Progenitor cell of endocrine pancreas (in vitro differentiated cells): ENCODE measurements around the gene NDUFB3. TPM values are rescaled to one million over a fixed set of nuclear protein-coding genes. Genes with fewer than 3 reads are reported as not detected.
"Not testable (repeated sequence)": the region's sequence is repeated elsewhere in the genome, so short reads cannot be mapped to it uniquely, and the experiment has no call there.

Experiments used
- DNase-seq: peaks from one replicate; pipeline ENCODE4 v3.0.0; 2021; ENCODE audit warnings: low spot score; ENCODE audit not compliant: unreplicated experiment
- H3K27ac Mint-ChIP-seq: 2 replicates; pipeline ENCODE4 v1.8.0; 2021; ENCODE audit warnings: mild to moderate bottlenecking, moderate library complexity, mixed read lengths
- H3K27me3 Mint-ChIP-seq: 2 replicates; pipeline ENCODE4 v1.8.0; 2021; ENCODE audit warnings: mixed read lengths
- H3K36me3 Mint-ChIP-seq: 2 replicates; pipeline ENCODE4 v1.8.0; 2022; ENCODE audit warnings: mixed read lengths; ENCODE audit not compliant: insufficient read depth
- H3K4me1 Mint-ChIP-seq: 2 replicates; pipeline ENCODE4 v1.8.0; 2021; ENCODE audit warnings: low read depth, mixed read lengths
- H3K4me3 Mint-ChIP-seq: 2 replicates; pipeline ENCODE4 v1.8.0; 2021; ENCODE audit warnings: low read depth, mild to moderate bottlenecking, moderate library complexity, mixed read lengths
- H3K9me3 Mint-ChIP-seq: 2 replicates; pipeline ENCODE4 v1.8.0; 2021; ENCODE audit warnings: low read depth, mixed read lengths
- total RNA-seq: library from RNA; stranded (reverse); gene quantifications from 2 replicates; pipeline ENCODE4 v1.2.1, GENCODE V29; 2021
- TF ChIP-seq, protein P1 (sequence below): fragments of 200-600 bp; sonication (generic); IDR thresholded peaks from one replicate; pipeline ENCODE4 v1.5.0; 2021; ENCODE audit warnings: antibody characterized with exemption, mild to moderate bottlenecking; ENCODE audit not compliant: unreplicated experiment

NDUFB3 gene
- total RNA-seq, 1 donor from 2014 or later, result 75.7 TPM

DNA sequence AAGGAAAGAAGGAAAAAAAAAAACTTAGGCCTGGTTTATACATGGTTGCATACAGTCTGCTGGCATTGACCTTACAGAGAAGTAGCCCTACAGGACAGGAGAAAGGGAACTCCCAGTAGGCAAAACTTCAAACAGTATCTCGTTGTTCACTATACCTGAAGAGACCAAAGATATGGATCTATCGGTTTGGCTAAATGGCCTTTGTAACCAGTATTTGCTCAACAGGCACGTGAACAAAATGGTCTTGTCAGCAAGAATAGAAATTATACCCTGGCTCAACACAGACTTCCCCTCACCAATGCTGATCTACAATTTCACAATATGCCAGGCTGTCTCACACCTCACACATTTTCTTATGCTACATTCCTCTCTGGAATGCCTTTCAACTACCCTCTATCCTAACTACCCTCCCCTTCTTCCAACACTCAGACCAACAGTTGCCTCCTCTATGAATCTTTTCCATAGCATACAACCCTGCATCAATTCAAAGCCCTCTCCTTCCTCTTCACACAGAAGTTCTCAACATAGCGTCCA lies 14.0 kb upstream of the NDUFB3 start:
- peak overlapping the region; percentile 1 for H3K27ac Mint-ChIP-seq
- peaks cover 4% of the 10 kb centered on the region for H3K36me3 Mint-ChIP-seq
- no peak overlapping the region for H3K4me3 Mint-ChIP-seq
- TF ChIP-seq, protein P1, sequence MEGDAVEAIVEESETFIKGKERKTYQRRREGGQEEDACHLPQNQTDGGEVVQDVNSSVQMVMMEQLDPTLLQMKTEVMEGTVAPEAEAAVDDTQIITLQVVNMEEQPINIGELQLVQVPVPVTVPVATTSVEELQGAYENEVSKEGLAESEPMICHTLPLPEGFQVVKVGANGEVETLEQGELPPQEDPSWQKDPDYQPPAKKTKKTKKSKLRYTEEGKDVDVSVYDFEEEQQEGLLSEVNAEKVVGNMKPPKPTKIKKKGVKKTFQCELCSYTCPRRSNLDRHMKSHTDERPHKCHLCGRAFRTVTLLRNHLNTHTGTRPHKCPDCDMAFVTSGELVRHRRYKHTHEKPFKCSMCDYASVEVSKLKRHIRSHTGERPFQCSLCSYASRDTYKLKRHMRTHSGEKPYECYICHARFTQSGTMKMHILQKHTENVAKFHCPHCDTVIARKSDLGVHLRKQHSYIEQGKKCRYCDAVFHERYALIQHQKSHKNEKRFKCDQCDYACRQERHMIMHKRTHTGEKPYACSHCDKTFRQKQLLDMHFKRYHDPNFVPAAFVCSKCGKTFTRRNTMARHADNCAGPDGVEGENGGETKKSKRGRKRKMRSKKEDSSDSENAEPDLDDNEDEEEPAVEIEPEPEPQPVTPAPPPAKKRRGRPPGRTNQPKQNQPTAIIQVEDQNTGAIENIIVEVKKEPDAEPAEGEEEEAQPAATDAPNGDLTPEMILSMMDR, result no peak
- no peaks in the 10 kb centered on the region for H3K9me3 Mint-ChIP-seq
- no peak for DNase-seq
- H3K4me1 Mint-ChIP-seq, result peaks cover 14% of the 10 kb centered on the region
- no peaks in the 10 kb centered on the region for H3K27me3 Mint-ChIP-seq

DNA sequence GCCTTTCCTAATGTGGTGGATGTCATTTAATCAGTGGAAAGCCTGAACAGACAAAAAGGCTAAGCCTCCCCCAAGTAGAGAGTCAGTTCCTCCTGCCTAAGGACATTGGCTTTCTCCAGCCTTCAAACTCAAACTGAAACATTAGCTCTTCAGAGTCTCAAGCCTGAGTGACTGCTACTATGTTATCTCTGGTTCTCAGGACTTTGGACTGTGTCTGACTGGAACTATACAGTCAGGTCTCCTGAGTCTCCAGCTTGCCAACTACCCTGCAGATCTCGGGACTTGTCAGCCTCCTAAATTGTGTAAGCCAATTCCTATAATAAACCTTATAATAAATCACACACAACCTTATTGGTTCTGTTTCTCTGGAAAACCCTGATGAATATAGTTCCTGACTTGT lies 12.9 kb upstream of the NDUFB3 start:
- Mint-ChIP-seq H3K36me3 (peaks cover 2% of the 10 kb centered on the region), H3K4me1 (peaks cover 14% of the 10 kb centered on the region), H3K27ac (no peak overlapping the region), H3K27me3 (no peaks in the 10 kb centered on the region), H3K9me3 (no peaks in the 10 kb centered on the region), H3K4me3 (no peak overlapping the region)
- TF ChIP-seq, protein P1, result no peak
- DNase-seq, result no peak

DNA sequence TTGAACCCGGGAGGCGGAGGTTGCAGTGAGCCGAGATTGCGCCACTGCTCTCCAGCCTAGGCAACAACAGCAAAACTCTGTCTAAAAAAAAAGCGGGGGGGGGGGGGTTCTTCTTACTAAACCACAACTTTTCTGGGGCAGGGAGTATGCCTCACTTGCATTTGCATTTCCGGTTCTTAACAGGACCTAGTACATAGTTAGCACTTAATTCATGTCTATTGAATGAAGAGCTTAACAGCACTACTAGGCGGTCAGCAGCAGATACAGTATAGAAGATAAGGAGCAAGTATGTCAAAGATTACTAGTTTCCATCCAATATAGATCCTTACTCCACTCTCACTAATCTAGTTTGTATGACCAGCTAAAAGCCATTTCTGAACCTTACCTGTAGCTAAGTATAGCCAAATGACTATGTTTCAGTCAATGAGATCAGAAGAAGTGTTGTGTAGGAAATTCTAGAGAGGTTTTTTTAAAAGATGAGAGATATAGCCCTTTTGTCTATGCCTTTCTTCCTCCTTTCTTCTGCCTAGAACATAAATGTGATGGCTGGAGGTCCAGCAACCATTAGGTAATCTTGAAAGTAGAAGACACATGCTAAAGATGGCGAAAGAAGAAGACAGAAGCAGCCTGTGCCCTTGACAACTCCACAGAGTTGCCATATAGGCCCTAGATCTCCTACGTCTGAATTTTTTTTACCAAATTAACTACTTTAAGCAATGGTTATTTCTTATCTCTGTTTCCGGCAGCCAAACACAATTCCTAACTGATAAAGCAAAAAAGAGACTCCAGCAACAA lies 11.6 kb upstream of the NDUFB3 start:
- H3K4me3 Mint-ChIP-seq, result no peak overlapping the region
- peaks cover 2% of the 10 kb centered on the region for H3K36me3 Mint-ChIP-seq
- peaks cover 14% of the 10 kb centered on the region for H3K4me1 Mint-ChIP-seq
- TF ChIP-seq, protein P1, result no peak
- DNase-seq, result no peak
- H3K27ac Mint-ChIP-seq, result no peak overlapping the region
- H3K9me3 Mint-ChIP-seq, result no peaks in the 10 kb centered on the region
- H3K27me3 Mint-ChIP-seq, result no peaks in the 10 kb centered on the region

DNA sequence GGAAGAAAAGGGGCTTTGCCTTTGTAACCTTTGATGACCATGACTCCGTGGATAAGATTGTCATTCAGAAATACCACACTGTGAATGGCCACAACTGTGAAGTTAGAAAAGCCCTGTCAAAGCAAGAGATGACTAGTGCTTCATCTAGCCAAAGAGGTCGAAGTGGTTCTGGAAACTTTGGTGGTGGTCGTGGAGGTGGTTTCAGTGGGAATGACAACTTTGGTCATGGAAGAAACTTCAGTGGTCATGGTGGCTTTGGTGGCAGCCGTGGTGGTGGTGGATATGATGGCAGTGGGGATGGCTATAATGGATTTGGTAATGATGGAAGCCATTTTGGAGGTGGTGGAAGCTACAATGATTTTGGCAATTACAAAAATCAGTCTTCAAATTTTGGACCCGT lies 8.3 kb upstream of the NDUFB3 start:
- H3K27ac Mint-ChIP-seq, H3K36me3 Mint-ChIP-seq, H3K4me3 Mint-ChIP-seq, H3K4me1 Mint-ChIP-seq, H3K27me3 Mint-ChIP-seq, H3K9me3 Mint-ChIP-seq, DNase-seq: not testable (repeated sequence)

DNA sequence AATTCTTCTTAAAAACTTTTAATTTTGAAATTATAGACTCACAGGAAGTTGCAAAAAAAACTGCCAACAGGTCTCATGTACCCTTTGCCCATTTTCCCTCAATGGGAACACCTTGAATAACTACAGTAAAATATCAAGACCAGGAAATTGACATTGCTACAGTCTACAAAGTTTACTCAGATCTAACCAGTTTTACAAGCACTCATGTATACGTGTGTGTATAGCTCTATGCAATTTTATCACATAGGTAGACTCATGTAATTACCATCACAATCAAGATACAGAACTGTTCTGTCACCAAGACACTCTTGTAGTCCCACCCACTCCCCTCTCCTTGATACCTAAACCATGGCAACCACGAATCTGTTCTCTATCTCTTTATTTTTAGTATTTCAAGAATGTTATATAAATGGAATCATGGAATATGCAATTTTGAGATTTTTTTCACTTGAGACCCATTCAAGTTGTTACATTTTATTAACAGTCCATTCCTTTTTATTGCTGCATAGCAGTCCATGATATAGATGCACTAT lies 6.9 kb upstream of the NDUFB3 start:
- no peak for DNase-seq
- no peak overlapping the region for H3K4me3 Mint-ChIP-seq
- H3K36me3 Mint-ChIP-seq, result no peaks in the 10 kb centered on the region
- H3K9me3 Mint-ChIP-seq, result no peaks in the 10 kb centered on the region
- TF ChIP-seq, protein P1, result no peak
- H3K27ac Mint-ChIP-seq, result no peak overlapping the region
- H3K4me1 Mint-ChIP-seq, result peaks cover 8% of the 10 kb centered on the region
- H3K27me3 Mint-ChIP-seq, result no peaks in the 10 kb centered on the region
